A549 (cell line): ENCODE measurements around the gene RAD51B. TPM values are rescaled to one million over a fixed set of nuclear protein-coding genes. Genes with fewer than 3 reads are reported as not detected.

ENCODE experiments used
- ATAC-seq, 2 experiments: fragments of 200-7000 bp in 1 of 2; fragments of >200 bp in 1 of 2; cut with Nextera tagmentation in 1 of 2; cut with Tn5 transposase in 1 of 2; 3 replicates each; pipeline versions ENCODE4 v1.8.0 to v1.9.1; 2018 to 2020; ENCODE audit warnings: mild to moderate bottlenecking in 1 of 2, moderate library complexity in 1 of 2
- CTCF ChIA-PET: fragments of 300-600 bp; sonication (Branson Sonifier 250); formaldehyde crosslinking; extraction: SDS; loops from one replicate; lab custom pipeline; 2021; ENCODE audit warnings: antibody characterized with exemption, inconsistent platforms; lab: Yijun Ruan, JAX
- POLR2A ChIA-PET: fragments of 350-600 bp; formaldehyde crosslinking; extraction: SDS; loops from one replicate; lab custom pipeline; 2021; ENCODE audit warnings: antibody characterized with exemption, inconsistent platforms; lab: Yijun Ruan, JAX
- DNase-seq, 2 experiments: peaks; one replicate each; pipeline versions ENCODE4 v3.0.0 to v3.0.0-alpha.2; 2011 to 2016; ENCODE audit warnings: low read depth in 1 of 2, low spot score in 1 of 2
- FAIRE-seq: peaks from 2 replicates; lab custom pipeline; 2011; peaks lifted over from hg19 to GRCh38; lab: Jason Lieb, UNC
- H3K27ac ChIP-seq, 2 experiments: fragments of >200 bp; sonication (Bioruptor Twin); formaldehyde crosslinking; 3 replicates each; pipeline ENCODE4 v1.5.1; 2016 to 2017
- H3K4me1 ChIP-seq: fragments of >200 bp; sonication (Bioruptor Twin); formaldehyde crosslinking; 3 replicates; pipeline ENCODE4 v1.6.1; 2016
- H3K4me2 ChIP-seq: fragments of >200 bp; sonication (Bioruptor Twin); formaldehyde crosslinking; 3 replicates; pipeline ENCODE4 v1.6.1; 2016
- H3K4me3 ChIP-seq: fragments of >200 bp; sonication (Bioruptor Twin); formaldehyde crosslinking; 3 replicates; pipeline ENCODE4 v1.5.1; 2016
- H3K9me3 ChIP-seq: fragments of >200 bp; sonication (Bioruptor Twin); formaldehyde crosslinking; 3 replicates; pipeline ENCODE4 v1.6.1; 2016
- BCL3 ChIP-seq: fragments of >200 bp; sonication (Bioruptor Twin); formaldehyde crosslinking; IDR thresholded peaks from 3 replicates; pipeline ENCODE4 v1.6.1; 2016
- FOSL2 ChIP-seq, 2 experiments: fragments of 450-650 bp in 1 of 2; fragments of >200 bp in 1 of 2; sonication (Bioruptor Twin) in 1 of 2; formaldehyde crosslinking; IDR thresholded peaks; 2 replicates each; pipeline versions ENCODE4 v1.5.0 to v1.6.1; 2016 to 2020; ENCODE audit warnings: mild to moderate bottlenecking in 1 of 2, moderate library complexity in 1 of 2
- HDAC2 ChIP-seq: fragments of 200-600 bp; sonication (generic); IDR thresholded peaks from 2 replicates; pipeline ENCODE4 v1.6.1; 2016
- JUNB ChIP-seq: fragments of >200 bp; sonication (Bioruptor Twin); formaldehyde crosslinking; IDR thresholded peaks from 2 replicates; pipeline ENCODE4 v1.6.1; 2016
- MAX ChIP-seq: IDR thresholded peaks from 2 replicates; pipeline ENCODE4 v1.6.1; 2012
- MYC ChIP-seq: IDR thresholded peaks from 2 replicates; pipeline ENCODE4 v1.6.1; 2012; ENCODE audit warnings: mild to moderate bottlenecking, inconsistent platforms, low read length, improper control_type of control experiment, borderline replicate concordance
- NPAS2 ChIP-seq: fragments of 250-450 bp; sonication (Bioruptor Pico); IDR thresholded peaks from 2 replicates; pipeline ENCODE4 v1.8.0; 2022; ENCODE audit warnings: mild to moderate bottlenecking, moderate library complexity, borderline replicate concordance
- POLR2AphosphoS2 ChIP-seq: conservative IDR thresholded peaks from 2 replicates; pipeline ENCODE4 v1.6.1; 2012; ENCODE audit warnings: low read length, improper control_type of control experiment, inconsistent platforms
- RARB ChIP-seq: fragments of 250-450 bp; sonication (Bioruptor Pico); IDR thresholded peaks from 2 replicates; pipeline ENCODE4 v1.8.0; 2021; ENCODE audit warnings: mild to moderate bottlenecking, moderate library complexity
- RFX5 ChIP-seq: fragments of 450-650 bp; IDR thresholded peaks from 2 replicates; pipeline ENCODE4 v1.7.1; 2014; ENCODE audit warnings: antibody characterized with exemption, mild to moderate bottlenecking, moderate library complexity
- SREBF2 ChIP-seq: fragments of 450-650 bp; IDR thresholded peaks from 2 replicates; pipeline ENCODE4 v1.6.1; 2014; ENCODE audit warnings: mild to moderate bottlenecking, moderate library complexity
- TFCP2L1 ChIP-seq: fragments of 250-450 bp; sonication (Bioruptor Pico); IDR thresholded peaks from 2 replicates; pipeline ENCODE4 v1.5.0; 2021; ENCODE audit warnings: mild to moderate bottlenecking
- WGBS: methylation state at CpG from one replicate; pipeline ENCODE4 v1.1.6; 2017; ENCODE audit errors: missing lambda C conversion rate; 5-methylcytosine and 5-hydroxymethylcytosine counted together
- polyA plus RNA-seq, 4 experiments: library from polyadenylated mRNA; depleted of rRNA in 3 of 4; stranded (reverse); fragments of >200 nt; fragmentation: RNase III in 1 of 4; extraction: RNeasy Plus Mini Kit Qiagen cat#74134 plus additional on column Dnase treatment in 1 of 4; gene quantifications; 2 replicates in 3 of 4; 3 replicates in 1 of 4; pipeline ENCODE4 v1.2.3, GENCODE V29; 2011 to 2017

Gene RAD51B
- polyA plus RNA-seq, 2 of the 4 experiments (the other 2 are of a cell fraction): 7.2 to 10.8 TPM

GRCh38 chr14:68208626-68209317 is 389.2 kb downstream of the RAD51B start:
- Histone ChIP-seq H3K4me2 (no peak overlapping the region), H3K4me3 (no peak overlapping the region)
- no peak for FAIRE-seq
- 91% methylated on average over 1 of the region's 1 CpG for WGBS
- POLR2A ChIA-PET: no interaction called here
- TF ChIP-seq FOSL2 (IDR thresholded peaks at IDR 0.05) (no peak), FOSL2 (CRISPR knock-in tag; IDR thresholded peaks at IDR 0.05) (no peak), SREBF2 (no peak)
- TF ChIP-seq, all 56 proteins: peak for 0
- no peak for ATAC-seq
- peaks cover 12% of the 10 kb centered on the region for H3K4me1 ChIP-seq
- no peak for DNase-seq
- CTCF ChIA-PET: no interaction called here
- peak overlapping the region in 1 of 2 experiments; percentile 63; a peak in 3 of 6 replicates for H3K27ac ChIP-seq
- H3K9me3 ChIP-seq: peaks cover 2% of the 10 kb centered on the region; the same call in 1 of the 3 replicates

GRCh38 chr14:68210729-68211299 is 391.2 kb downstream of the RAD51B start:
- peak in 1 of 2 experiments; percentile 39 for DNase-seq

GRCh38 chr14:68211421-68211820 is 391.8 kb downstream of the RAD51B start:
- POLR2A ChIA-PET: interaction anchor here (1.2 kb wide), 1 partner anchor 20 kb away, joined by 4 read pairs; no protein-coding TSS in a partner anchor
- CTCF ChIA-PET: interaction anchor here (1.6 kb wide), 1 partner anchor 12 kb away, joined by 3 read pairs; no protein-coding TSS in a partner anchor
- Histone ChIP-seq H3K4me2 (peak overlapping the region; percentile 50; the same call in 2 of the 3 replicates), H3K9me3 (peaks cover 2% of the 10 kb centered on the region; the same call in 1 of the 3 replicates), H3K27ac (peak overlapping the region; percentile 53 to 66; a peak in 5 of 6 replicates)
- DNase-seq: no peak
- no peak for TF ChIP-seq JUNB
- no peak for TF ChIP-seq RFX5
- TF ChIP-seq, all 56 proteins: peak for 0
- WGBS: 86% methylated on average over 2 of the region's 2 CpGs
- FAIRE-seq (no peak), ATAC-seq (no peak)
- H3K4me1 ChIP-seq: peaks cover 12% of the 10 kb centered on the region
- H3K4me3 ChIP-seq: no peak overlapping the region

More at GRCh38 chr14:68210729-68211299, 391.2 kb downstream of the RAD51B start:
- H3K9me3 ChIP-seq: peaks cover 2% of the 10 kb centered on the region; the same call in 1 of the 3 replicates
- WGBS: 66% methylated on average over 5 of the region's 5 CpGs
- ATAC-seq (peak in 1 of 2 experiments; percentile 53; a peak in 3 of 6 replicates), FAIRE-seq (peak; percentile 78)
- H3K4me1 ChIP-seq: peaks cover 12% of the 10 kb centered on the region
- POLR2A ChIA-PET: interaction anchor here (0.8 to 1.2 kb wide), 2 partner anchors 19 to 583 kb away, joined by 3 to 4 read pairs; partner anchors contain the start of gene ZFP36L1
- CTCF ChIA-PET: interaction anchor here (1.1 to 1.6 kb wide), 2 partner anchors 13 to 50 kb away, joined by 3 read pairs; no protein-coding TSS in a partner anchor
- no peak overlapping the region for H3K4me3 ChIP-seq
- H3K4me2 ChIP-seq: peak overlapping the region; percentile 50
- TF ChIP-seq NPAS2 (no peak), MAX (0 out of 2 replicates have a peak, but pooled peaks have one; percentile 28), MYC (no peak), POLR2AphosphoS2 (no peak), RARB (CRISPR knock-in tag) (no peak), BCL3 (no peak), HDAC2 (no peak), FOSL2 (IDR thresholded peaks at IDR 0.05) (no peak), FOSL2 (CRISPR knock-in tag; IDR thresholded peaks at IDR 0.05) (no peak)
- peak overlapping the region; percentile 53 to 66; a peak in 5 of 6 replicates for H3K27ac ChIP-seq

- Histone ChIP-seq H3K9me3 (peaks cover 2% of the 10 kb centered on the region; the same call in 1 of the 3 replicates), H3K4me2 (no peak overlapping the region), H3K4me1 (peaks cover 12% of the 10 kb centered on the region), H3K4me3 (no peak overlapping the region), H3K27ac (peak overlapping the region in 1 of 2 experiments; percentile 66; a peak in 2 of 6 replicates)
- ATAC-seq (no peak), DNase-seq (no peak), FAIRE-seq (no peak)
- no peak for TF ChIP-seq TFCP2L1 (CRISPR knock-in tag)
- 71% methylated on average over 2 of the region's 2 CpGs for WGBS
- ChIA-PET CTCF (no interaction called here), POLR2A (no interaction called here)
Observed at GRCh38 chr14:68211886-68212285, 392.3 kb downstream of the RAD51B start.
